ENCODE data around the gene ERMARD.
"Not testable (repeated sequence)": the region's sequence is repeated elsewhere in the genome, so short reads cannot be mapped to it uniquely, and the experiment has no call there.

ERMARD gene

GRCh38 chr6:169738204-169738975 lies 13.0 kb upstream of the ERMARD start:
- no peak for DNase-seq

- no peak for DNase-seq
These were observed 12.4 kb upstream of the ERMARD start for GRCh38 chr6:169738976-169739529.

- DNase-seq = no peak
These were observed 10.1 kb upstream of the ERMARD start for GRCh38 chr6:169741344-169741743.

GRCh38 chr6:169745405-169745804 lies 6.0 kb upstream of the ERMARD start:
- no peak for DNase-seq

- no peak for DNase-seq
These were observed 4.9 kb upstream of the ERMARD start for GRCh38 chr6:169746556-169746955.

- DNase-seq = no peak
These were observed 727 bp downstream of the ERMARD start for GRCh38 chr6:169752074-169752623.

- DNase-seq = no peak
These were observed 3.7 kb downstream of the ERMARD start for GRCh38 chr6:169755162-169755561.

GRCh38 chr6:169763308-169763707 lies 11.9 kb downstream of the ERMARD start:
- DNase-seq = no peak

GRCh38 chr6:169763881-169764280 lies 12.5 kb downstream of the ERMARD start:
- no peak for DNase-seq

- not testable (repeated sequence) for DNase-seq
These were observed 14.4 kb downstream of the ERMARD start for GRCh38 chr6:169765789-169766188.

- no peak for DNase-seq
These were observed 14.8 kb downstream of the ERMARD start for GRCh38 chr6:169766232-169766631.

- no peak for DNase-seq
These were observed 15.7 kb downstream of the ERMARD start for GRCh38 chr6:169766921-169767736.

- DNase-seq = no peak
These were observed 22.9 kb downstream of the ERMARD start for GRCh38 chr6:169774347-169774746.

- no peak for DNase-seq
These were observed 23.9 kb downstream of the ERMARD start for GRCh38 chr6:169775321-169775720.

GRCh38 chr6:169776379-169776778 lies 25.0 kb downstream of the ERMARD start:
- DNase-seq = no peak

GRCh38 chr6:169777896-169778295 lies 26.5 kb downstream of the ERMARD start:
- DNase-seq = no peak

- DNase-seq = no peak
These were observed 27.2 kb downstream of the ERMARD start for GRCh38 chr6:169778646-169779045.

GRCh38 chr6:169779092-169779815 lies 27.8 kb downstream of the ERMARD start:
- no peak for DNase-seq

GRCh38 chr6:169779896-169780295 lies 28.5 kb downstream of the ERMARD start:
- no peak for DNase-seq

GRCh38 chr6:169780571-169781091 lies 29.2 kb downstream of the ERMARD start:
- no peak for DNase-seq

GRCh38 chr6:169782966-169783365 lies 31.5 kb downstream of the ERMARD start:
- no peak for DNase-seq

GRCh38 chr6:169783401-169783800 lies 32.0 kb downstream of the ERMARD start:
- DNase-seq = no peak

Data from CD4-positive, alpha-beta T cell treated with Interleukin-17A for 4 hours (primary cell).